IMR-90 (cell line): Measurements from ENCODE around the gene GXYLT1. TPM values are rescaled to one million over a fixed set of nuclear protein-coding genes. Genes with fewer than 3 reads are reported as not detected.

Experiments used
- ATAC-seq: fragments of 200-7000 bp; cut with Tn5 transposase; 2 replicates; pipeline ENCODE4 v1.9.1; 2020; ENCODE audit warnings: low read depth, mild to moderate bottlenecking, moderate library complexity
- BruUV-seq: library from RNA; stranded (reverse); fragments of 400-500 nt; replicated peaks from 2 replicates; lab custom pipeline; 2021; lab: Mats Ljungman, UMichigan
- CTCF ChIA-PET: fragments of 300-600 bp; formaldehyde crosslinking; extraction: SDS; loops from one replicate; lab custom pipeline; 2021; ENCODE audit warnings: antibody characterized with exemption; lab: Yijun Ruan, JAX
- POLR2A ChIA-PET: fragments of 300-600 bp; sonication (Branson Sonifier 250); formaldehyde crosslinking; loops from one replicate; lab custom pipeline; 2022; ENCODE audit warnings: antibody characterized with exemption; ENCODE audit not compliant: unreplicated experiment; lab: Charles Lee
- DNase-seq: peaks from one replicate; pipeline ENCODE4 v3.0.0; 2013
- H2AFZ ChIP-seq: replicated peaks from 2 replicates; pipeline ENCODE3; 2013; ENCODE audit warnings: low read length, mild to moderate bottlenecking; ENCODE audit not compliant: poor library complexity
- H2AK5ac ChIP-seq: 2 replicates; pipeline ENCODE4 v1.6.1; 2013; ENCODE audit warnings: low read depth, low read length, inconsistent platforms
- H2AK9ac ChIP-seq: replicated peaks from 2 replicates; pipeline ENCODE3; 2013; ENCODE audit warnings: mild to moderate bottlenecking, low read depth, low read length, moderate library complexity; ENCODE audit not compliant: poor library complexity
- H2BK120ac ChIP-seq: 2 replicates; pipeline ENCODE4 v1.6.1; 2013; ENCODE audit warnings: low read depth, low read length, inconsistent platforms
- H2BK15ac ChIP-seq: 3 replicates; pipeline ENCODE4 v1.6.1; 2013; ENCODE audit warnings: low read depth, low read length, inconsistent platforms
- H2BK20ac ChIP-seq: 2 replicates; pipeline ENCODE4 v1.6.1; 2013; ENCODE audit warnings: low read depth, mild to moderate bottlenecking, inconsistent platforms, low read length, moderate library complexity
- H2BK5ac ChIP-seq: 2 replicates; pipeline ENCODE4 v1.6.1; 2013; ENCODE audit warnings: mild to moderate bottlenecking, low read depth, low read length, inconsistent platforms; ENCODE audit not compliant: poor library complexity, severe bottlenecking
- H3K14ac ChIP-seq: replicated peaks from 2 replicates; pipeline ENCODE4 v1.6.1; 2013; ENCODE audit warnings: low read depth, low read length, inconsistent platforms
- H3K18ac ChIP-seq: 2 replicates; pipeline ENCODE4 v1.6.1; 2013; ENCODE audit warnings: low read depth, low read length, control low read depth
- H3K23ac ChIP-seq: 2 replicates; pipeline ENCODE4 v1.6.1; 2013; ENCODE audit warnings: low read depth, low read length, inconsistent platforms
- H3K27ac ChIP-seq: 2 replicates; pipeline ENCODE4 v1.5.1; 2013; ENCODE audit warnings: mild to moderate bottlenecking, control low read depth, low read length; ENCODE audit not compliant: insufficient read depth
- H3K27me3 ChIP-seq: 2 replicates; pipeline ENCODE4 v1.6.1; 2013; ENCODE audit warnings: low read length; ENCODE audit not compliant: control insufficient read depth, insufficient read depth
- H3K36me3 ChIP-seq: 2 replicates; pipeline ENCODE4 v1.6.1; 2013; ENCODE audit warnings: low read length, mixed read lengths; ENCODE audit not compliant: control insufficient read depth, insufficient read depth
- H3K4ac ChIP-seq: 2 replicates; pipeline ENCODE4 v1.6.1; 2013; ENCODE audit warnings: low read depth, low read length, inconsistent platforms
- H3K4me1 ChIP-seq: 2 replicates; pipeline ENCODE4 v1.6.1; 2013; ENCODE audit warnings: low read length, mixed read lengths; ENCODE audit not compliant: control insufficient read depth, insufficient read depth
- H3K4me2 ChIP-seq: 2 replicates; pipeline ENCODE4 v1.6.1; 2013; ENCODE audit warnings: low read depth, mild to moderate bottlenecking, control low read depth, low read length, moderate library complexity
- H3K4me3 ChIP-seq: 2 replicates; pipeline ENCODE4 v1.5.1; 2013; ENCODE audit warnings: low read depth, mild to moderate bottlenecking, control low read depth, low read length, moderate library complexity; ENCODE audit not compliant: insufficient read depth
- H3K56ac ChIP-seq: 2 replicates; pipeline ENCODE4 v1.6.1; 2013; ENCODE audit warnings: low read length, inconsistent platforms; ENCODE audit not compliant: insufficient read depth; ENCODE audit errors: extremely low read depth
- H3K79me1 ChIP-seq, 2 experiments: 2 replicates each; pipeline ENCODE4 v1.6.1; 2013; ENCODE audit warnings: low read length in 2 of 2, inconsistent platforms in 1 of 2, low read depth in 1 of 2
- H3K9ac ChIP-seq: 2 replicates; pipeline ENCODE4 v1.6.1; 2013; ENCODE audit warnings: low read depth, low read length, control low read depth
- H3K9me1 ChIP-seq: 2 replicates; pipeline ENCODE4 v1.6.1; 2013; ENCODE audit warnings: low read length, inconsistent platforms; ENCODE audit not compliant: insufficient read depth
- H3K9me3 ChIP-seq: 2 replicates; pipeline ENCODE4 v1.6.1; 2013; ENCODE audit warnings: low read length; ENCODE audit not compliant: control insufficient read depth, insufficient read depth
- H4K20me1 ChIP-seq: 2 replicates; pipeline ENCODE4 v1.6.1; 2013; ENCODE audit warnings: low read length, inconsistent platforms; ENCODE audit not compliant: insufficient read depth
- H4K5ac ChIP-seq: 2 replicates; pipeline ENCODE4 v1.6.1; 2013; ENCODE audit warnings: mild to moderate bottlenecking, low read depth, low read length, control low read depth
- H4K8ac ChIP-seq, 2 experiments: 2 replicates each; pipeline ENCODE4 v1.6.1; 2013; ENCODE audit warnings: low read depth in 2 of 2, low read length in 2 of 2, control low read depth in 1 of 2, inconsistent platforms in 1 of 2
- H4K91ac ChIP-seq: 2 replicates; pipeline ENCODE4 v1.6.1; 2013; ENCODE audit warnings: low read depth, low read length, inconsistent platforms; ENCODE audit not compliant: insufficient read depth
- CEBPB ChIP-seq: IDR thresholded peaks from 2 replicates; pipeline ENCODE4 v1.6.1; 2012; ENCODE audit warnings: low read depth, low read length, improper control_type of control experiment
- CHD1 ChIP-seq: IDR thresholded peaks from 2 replicates; pipeline ENCODE4 v1.6.1; 2012; ENCODE audit warnings: low read depth, low read length, improper control_type of control experiment
- CTCF ChIP-seq: conservative IDR thresholded peaks from 2 replicates; pipeline ENCODE4 v1.5.1; 2012; ENCODE audit warnings: mild to moderate bottlenecking, low read depth, low read length, improper control_type of control experiment
- ELK1 ChIP-seq: fragments of 150-350 bp; IDR thresholded peaks from 2 replicates; pipeline ENCODE4 v1.6.1; 2016; ENCODE audit warnings: low read depth, mild to moderate bottlenecking, low read length, moderate library complexity, borderline replicate concordance
- FOS ChIP-seq: fragments of 150-350 bp; IDR thresholded peaks from 2 replicates; pipeline ENCODE4 v1.6.1; 2016; ENCODE audit warnings: low read depth, low read length
- MAFK ChIP-seq: IDR thresholded peaks from 2 replicates; pipeline ENCODE4 v1.6.1; 2012; ENCODE audit warnings: low read depth, low read length, improper control_type of control experiment
- MAZ ChIP-seq: IDR thresholded peaks from 2 replicates; pipeline ENCODE4 v1.6.1; 2012; ENCODE audit warnings: low read depth, mild to moderate bottlenecking, low read length, improper control_type of control experiment, moderate library complexity, borderline replicate concordance
- MXI1 ChIP-seq: IDR thresholded peaks from 2 replicates; pipeline ENCODE4 v1.6.1; 2012; ENCODE audit warnings: low read depth, mild to moderate bottlenecking, low read length, moderate library complexity, borderline replicate concordance
- NFE2L2 ChIP-seq: fragments of 150-350 bp; IDR thresholded peaks from 2 replicates; pipeline ENCODE4 v1.6.1; 2016; ENCODE audit warnings: low read depth, mild to moderate bottlenecking, low read length
- POLR2A ChIP-seq: IDR thresholded peaks from 2 replicates; pipeline ENCODE4 v1.6.1; 2012; ENCODE audit warnings: mild to moderate bottlenecking, low read depth, low read length
- RAD21 ChIP-seq: IDR thresholded peaks from 2 replicates; pipeline ENCODE4 v1.6.1; 2012; ENCODE audit warnings: low read length, improper control_type of control experiment
- RCOR1 ChIP-seq: IDR thresholded peaks from 2 replicates; pipeline ENCODE4 v1.6.1; 2012; ENCODE audit warnings: mild to moderate bottlenecking, low read length, improper control_type of control experiment; ENCODE audit not compliant: insufficient replicate concordance
- RFX5 ChIP-seq: IDR thresholded peaks from 2 replicates; pipeline ENCODE4 v1.8.0; 2012; ENCODE audit warnings: low read depth, mild to moderate bottlenecking, low read length, moderate library complexity
- SMC3 ChIP-seq: fragments of 150-350 bp; IDR thresholded peaks from 2 replicates; pipeline ENCODE4 v1.6.1; 2016; ENCODE audit warnings: low read depth, mild to moderate bottlenecking, antibody characterized with exemption, low read length, moderate library complexity
- USF2 ChIP-seq: fragments of 150-350 bp; IDR thresholded peaks from 2 replicates; pipeline ENCODE4 v1.6.1; 2017; ENCODE audit warnings: mild to moderate bottlenecking, antibody characterized with exemption, low read length, low read depth
- WGBS, 2 experiments: methylation state at CpG; one replicate each; pipeline versions ENCODE4 v1.1.5 to v1.1.7; 2013; ENCODE audit warnings: missing lambda C conversion rate in 2 of 2; ENCODE audit not compliant: insufficient read length in 1 of 2; ENCODE audit errors: extremely low coverage in 2 of 2; 5-methylcytosine and 5-hydroxymethylcytosine counted together
- dilution Hi-C: fragments of 300-500 bp; cut with HindIII; formaldehyde crosslinking; loops from one replicate; pipeline ENCODE4 v1.14.3; 2018; ENCODE audit warnings: low sequenced_read_pairs; ENCODE audit not compliant: unreplicated experiment
- in situ Hi-C: fragments of 300-500 bp; cut with MboI; formaldehyde crosslinking; loops from 3 replicates; pipeline ENCODE4 v1.14.3; 2019; ENCODE audit warnings: low sequenced_read_pairs, inconsistent platforms, mixed read lengths
- intact Hi-C: fragments of 100-400 bp; cut with micrococcal nuclease; formaldehyde crosslinking; loops from 2 replicates; pipeline ENCODE4 v1.10.0; 2022
- polyA plus RNA-seq, 3 experiments: library from polyadenylated mRNA; depleted of rRNA; stranded (reverse); fragments of >200 nt; gene quantifications; 2 replicates each; pipeline ENCODE4 v1.2.3, GENCODE V29; 2012; ENCODE audit warnings: low replicate concordance in 1 of 3
- total RNA-seq: library from RNA; depleted of rRNA; stranded (reverse); fragments of >200 nt; gene quantifications from 2 replicates; pipeline ENCODE4 v1.2.3, GENCODE V29; 2012

Gene GXYLT1
- total and polyA plus RNA-seq, 2 of the 4 experiments (the other 2 are of a cell fraction), result 8.5 to 8.6 TPM

- H3K36me3 ChIP-seq, result 0 out of 2 replicates have a peak, but pooled peaks cover 2% of the 10 kb centered on the region
- no peak overlapping the region for H3K14ac ChIP-seq
- no peak overlapping the region for H3K4me2 ChIP-seq
- H3K9me1 ChIP-seq, result no peaks in the 10 kb centered on the region
- CTCF ChIA-PET, result no interaction called here
- H4K20me1 ChIP-seq, result no peaks in the 10 kb centered on the region
- no peak overlapping the region for H3K9ac ChIP-seq
- dilution Hi-C loops, result no loop called here
- in situ Hi-C loops, result no loop called here
- peaks cover 24 to 28% of the 10 kb centered on the region in 2 experiments; a peak in 3 of 4 replicates for H3K79me1 ChIP-seq
- no peaks in the 10 kb centered on the region for H3K9me3 ChIP-seq
- no CpG with 5 or more reads among the region's 4 CpGs for WGBS, 2 experiments
- no peak overlapping the region for H4K5ac ChIP-seq
- no peak overlapping the region for H3K4ac ChIP-seq
- no peak overlapping the region for H3K23ac ChIP-seq
- no peak overlapping the region for H2BK20ac ChIP-seq
- no peak overlapping the region for H2BK15ac ChIP-seq
- no peak overlapping the region for H2BK120ac ChIP-seq
- no peak overlapping the region for H3K4me3 ChIP-seq
- no peak overlapping the region for H2BK5ac ChIP-seq
- H3K56ac ChIP-seq, result no peak overlapping the region
- H2AFZ ChIP-seq, result no peak overlapping the region
- POLR2A ChIA-PET, result no interaction called here
- H3K18ac ChIP-seq, result no peak overlapping the region
- H4K91ac ChIP-seq, result no peak overlapping the region
- no peak overlapping the region for H3K27ac ChIP-seq
- DNase-seq, result no peak
- H2AK5ac ChIP-seq, result no peak overlapping the region
- H3K27me3 ChIP-seq, result no peaks in the 10 kb centered on the region
- BruUV-seq, result no TSS peak
- no peak for TF ChIP-seq CHD1
- no peak for TF ChIP-seq RCOR1
- TF ChIP-seq NFE2L2, result no peak
- TF ChIP-seq CEBPB, result no peak
- TF ChIP-seq CTCF, result no peak
- no peak for TF ChIP-seq USF2
- no peak for TF ChIP-seq SMC3
- TF ChIP-seq POLR2A, result no peak
- TF ChIP-seq MAZ, result no peak
- TF ChIP-seq RFX5, result no peak
- TF ChIP-seq FOS, result no peak
- no peak for TF ChIP-seq MAFK
- TF ChIP-seq MXI1, result no peak
- no peak for TF ChIP-seq RAD21
- TF ChIP-seq ELK1, result no peak
- H3K4me1 ChIP-seq, result no peaks in the 10 kb centered on the region
- H4K8ac ChIP-seq, result no peak overlapping the region
- no peak for ATAC-seq
- H2AK9ac ChIP-seq, result no peak overlapping the region
- intact Hi-C loops, result no loop called here
Observed at GRCh38 chr12:42172441-42173210, 28.0 kb upstream of the GXYLT1 start.
